Tibial nerve (tissue), 4 donors: Measurements from ENCODE around the gene ARAF. TPM values are rescaled to one million over a fixed set of nuclear protein-coding genes. Genes with fewer than 3 reads are reported as not detected.

Experiments used
- DNase-seq, 2 donors: peaks; one replicate each; pipeline ENCODE4 v3.0.0-alpha.2; 2019; ENCODE audit warnings: low spot score in 2 of 2
- H3K27ac ChIP-seq, 4 donors: fragments of 200-600 bp; sonication (generic) in 3 of 4; one replicate each; pipeline ENCODE4 v1.5.1; 2017 to 2019; ENCODE audit warnings: mild to moderate bottlenecking in 1 of 4
- H3K27me3 ChIP-seq, 2 donors: fragments of 200-600 bp; sonication (generic) in 1 of 2; one replicate each; pipeline versions ENCODE4 v1.5.1 to v1.6.0; 2017 to 2019
- H3K36me3 ChIP-seq, 3 donors: fragments of 200-600 bp; sonication (generic); one replicate each; pipeline ENCODE4 v1.5.1; 2018 to 2019
- H3K4me1 ChIP-seq, 4 donors: fragments of 200-600 bp; sonication (generic) in 3 of 4; one replicate each; pipeline ENCODE4 v1.5.1; 2017 to 2019
- H3K4me3 ChIP-seq, 4 donors: fragments of 200-600 bp; sonication (generic) in 3 of 4; one replicate each; pipeline ENCODE4 v1.5.1; 2017 to 2019; ENCODE audit warnings: mild to moderate bottlenecking in 1 of 4, moderate library complexity in 1 of 4
- H3K9me3 ChIP-seq, 4 donors: fragments of 200-600 bp; sonication (generic) in 3 of 4; one replicate each; pipeline ENCODE4 v1.5.1; 2017 to 2019
- EP300 ChIP-seq, 2 donors: sonication (generic); formaldehyde crosslinking; IDR thresholded peaks; one replicate each; pipeline ENCODE4 v1.6.1; 2017; ENCODE audit warnings: antibody characterized with exemption in 2 of 2, mild to moderate bottlenecking in 1 of 2
- POLR2A ChIP-seq, 2 donors: fragments of 450-650 bp; IDR thresholded peaks; one replicate each; pipeline ENCODE4 v1.6.1; 2017; ENCODE audit warnings: antibody characterized with exemption in 2 of 2, mild to moderate bottlenecking in 2 of 2, moderate library complexity in 2 of 2
- WGBS, 2 donors: methylation state at CpG; one replicate each; pipeline ENCODE4 v1.1.5; 2018; 5-methylcytosine and 5-hydroxymethylcytosine counted together
- total RNA-seq, 4 donors: library from RNA; depleted of rRNA; stranded (reverse); fragments of >200 nt; gene quantifications; one replicate each; pipeline ENCODE4 v1.1.0, GENCODE V29; 2016
- TF ChIP-seq, protein P1 (sequence below), 5 experiments: fragments of 200-600 bp in 3 of 5; fragments of 450-650 bp in 2 of 5; sonication (generic) in 3 of 5; IDR thresholded peaks; one replicate each; pipeline ENCODE4 v1.5.1; 2016 to 2019; ENCODE audit warnings: antibody characterized with exemption in 5 of 5, mild to moderate bottlenecking in 3 of 5, moderate library complexity in 2 of 5

ARAF gene
- total RNA-seq, 4 donors from 2014 or later = 34.1 to 61.2 (median 40.8) TPM

DNA sequence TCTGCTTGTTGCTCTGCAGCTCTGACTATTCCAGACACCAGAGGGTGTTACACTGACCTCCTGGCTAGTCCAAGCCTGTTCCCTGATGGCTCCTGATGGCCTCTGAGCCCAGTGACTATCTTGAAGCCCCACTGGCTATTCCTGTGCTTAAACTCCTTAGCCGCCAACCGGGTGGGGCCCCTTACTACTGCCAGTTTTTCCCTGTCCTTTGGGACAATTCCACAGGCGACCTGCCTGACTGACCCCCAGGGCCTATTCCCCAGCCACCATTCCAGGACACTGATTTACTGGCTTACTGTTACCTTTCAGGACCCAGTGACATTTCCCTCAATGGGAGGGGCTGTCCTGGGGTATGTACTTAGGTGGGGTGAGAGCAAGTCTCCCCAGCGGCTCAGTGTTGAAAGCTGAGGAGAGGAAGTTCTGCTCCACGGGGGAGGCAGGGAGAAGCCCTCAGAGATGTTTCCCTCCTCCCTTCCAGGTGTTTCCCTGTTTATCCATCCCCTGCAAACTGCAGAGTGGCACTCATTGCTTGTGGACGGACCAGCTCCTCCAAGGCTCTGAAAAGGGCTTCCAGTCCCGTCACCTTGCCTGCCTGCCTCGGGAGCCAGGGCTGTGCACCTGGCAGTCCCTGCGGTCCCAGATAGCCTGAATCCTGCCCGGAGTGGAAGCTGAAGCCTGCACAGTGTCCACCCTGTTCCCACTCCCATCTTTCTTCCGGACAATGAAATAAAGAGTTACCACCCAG, 25.2 kb downstream of the ARAF start:
- H3K27ac ChIP-seq = peak overlapping the region in 1 of 4 donors; percentile 93
- WGBS, 2 donors = 50 to 66% methylated on average over 2 to 11 of the region's 11 CpGs
- no peaks in the 10 kb centered on the region for H3K9me3 ChIP-seq

GRCh38 chrX:47587091-47587891, 26.3 kb downstream of the ARAF start:
- WGBS, 2 donors = 43 to 44% methylated on average over 2 to 4 of the region's 4 CpGs
- no peak for TF ChIP-seq EP300 (IDR thresholded peaks at IDR 0.05)
- no peak for TF ChIP-seq POLR2A (IDR thresholded peaks at IDR 0.05)
- TF ChIP-seq, protein P1, sequence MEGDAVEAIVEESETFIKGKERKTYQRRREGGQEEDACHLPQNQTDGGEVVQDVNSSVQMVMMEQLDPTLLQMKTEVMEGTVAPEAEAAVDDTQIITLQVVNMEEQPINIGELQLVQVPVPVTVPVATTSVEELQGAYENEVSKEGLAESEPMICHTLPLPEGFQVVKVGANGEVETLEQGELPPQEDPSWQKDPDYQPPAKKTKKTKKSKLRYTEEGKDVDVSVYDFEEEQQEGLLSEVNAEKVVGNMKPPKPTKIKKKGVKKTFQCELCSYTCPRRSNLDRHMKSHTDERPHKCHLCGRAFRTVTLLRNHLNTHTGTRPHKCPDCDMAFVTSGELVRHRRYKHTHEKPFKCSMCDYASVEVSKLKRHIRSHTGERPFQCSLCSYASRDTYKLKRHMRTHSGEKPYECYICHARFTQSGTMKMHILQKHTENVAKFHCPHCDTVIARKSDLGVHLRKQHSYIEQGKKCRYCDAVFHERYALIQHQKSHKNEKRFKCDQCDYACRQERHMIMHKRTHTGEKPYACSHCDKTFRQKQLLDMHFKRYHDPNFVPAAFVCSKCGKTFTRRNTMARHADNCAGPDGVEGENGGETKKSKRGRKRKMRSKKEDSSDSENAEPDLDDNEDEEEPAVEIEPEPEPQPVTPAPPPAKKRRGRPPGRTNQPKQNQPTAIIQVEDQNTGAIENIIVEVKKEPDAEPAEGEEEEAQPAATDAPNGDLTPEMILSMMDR (IDR thresholded peaks at IDR 0.05) = no peak
- Histone ChIP-seq H3K27ac (no peak overlapping the region), H3K27me3 (no peaks in the 10 kb centered on the region), H3K9me3 (no peaks in the 10 kb centered on the region), H3K4me3 (no peak overlapping the region), H3K4me1 (peaks cover 0 to 28% (median 2%) of the 10 kb centered on the region in 4 donors), H3K36me3 (peaks cover 0 to 18% (median 0%) of the 10 kb centered on the region in 3 donors)
- DNase-seq = no peak

More for the DNA sequence above, 25.2 kb downstream of the ARAF start:
- DNase-seq = no peak
- Histone ChIP-seq H3K4me1 (peaks cover 0 to 33% (median 2%) of the 10 kb centered on the region in 4 donors), H3K4me3 (no peak overlapping the region), H3K36me3 (peaks cover 0 to 18% (median 0%) of the 10 kb centered on the region in 3 donors), H3K27me3 (no peaks in the 10 kb centered on the region)
- TF ChIP-seq, protein P1 (IDR thresholded peaks at IDR 0.05) = no peak
- TF ChIP-seq EP300 (IDR thresholded peaks at IDR 0.05) = no peak
- TF ChIP-seq POLR2A (IDR thresholded peaks at IDR 0.05) = no peak

GRCh38 chrX:47587906-47588735, 27.1 kb downstream of the ARAF start:
- H3K27ac ChIP-seq = no peak overlapping the region
- H3K9me3 ChIP-seq = no peaks in the 10 kb centered on the region
- TF ChIP-seq EP300 (IDR thresholded peaks at IDR 0.05) = no peak
- TF ChIP-seq, protein P1 (IDR thresholded peaks at IDR 0.05) = no peak
- no peak for TF ChIP-seq POLR2A (IDR thresholded peaks at IDR 0.05)
- 76 to 82% methylated on average over 13 to 14 of the region's 16 CpGs for whole genome bisulfite sequencing, 2 donors
- peaks cover 0 to 26% (median 2%) of the 10 kb centered on the region in 4 donors for H3K4me1 ChIP-seq
- DNase-seq = no peak
- no peaks in the 10 kb centered on the region for H3K27me3 ChIP-seq
- H3K4me3 ChIP-seq = no peak overlapping the region
- peaks cover 0 to 18% (median 0%) of the 10 kb centered on the region in 3 donors for H3K36me3 ChIP-seq

DNA sequence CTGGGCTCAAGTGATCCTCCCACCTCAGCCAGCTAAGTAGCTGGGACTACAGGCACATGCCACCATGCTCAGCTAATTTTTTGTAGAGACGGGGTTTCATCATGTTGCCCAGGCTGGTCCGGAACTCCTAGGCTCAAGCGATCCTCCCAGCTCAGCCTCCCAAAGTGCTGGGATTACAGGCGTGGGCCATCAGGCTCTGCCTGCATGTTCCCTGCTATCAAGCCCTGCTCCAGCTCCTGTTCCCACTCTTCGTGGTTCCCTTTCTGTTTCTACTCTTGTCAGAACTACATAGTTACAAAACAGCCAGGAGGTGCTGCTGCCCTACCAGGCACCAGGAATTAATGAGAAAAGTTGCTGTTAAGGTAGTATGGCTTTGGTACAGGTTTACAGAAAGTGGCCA, 30.0 kb downstream of the ARAF start:
- Histone ChIP-seq H3K27me3 (no peaks in the 10 kb centered on the region), H3K27ac (no peak overlapping the region), H3K36me3 (peaks cover 0 to 7% (median 0%) of the 10 kb centered on the region in 3 donors), H3K9me3 (no peaks in the 10 kb centered on the region), H3K4me1 (no peaks in the 10 kb centered on the region), H3K4me3 (no peak overlapping the region)
- WGBS, 2 donors = 80 to 83% methylated on average over 1 to 5 of the region's 5 CpGs
- no peak for DNase-seq
- TF ChIP-seq POLR2A (IDR thresholded peaks at IDR 0.05) (no peak), EP300 (IDR thresholded peaks at IDR 0.05) (no peak)
- TF ChIP-seq, protein P1 (IDR thresholded peaks at IDR 0.05) = no peak
